Measurements from ENCODE around the gene PRRT1B.

- TF ChIP-seq FOXP2 (optimal IDR thresholded peaks at IDR 0.05; ENCODE audit: borderline replicate concordance, extremely low read depth, extremely low read length, insufficient read depth) (no peak), REST (IDR thresholded peaks at IDR 0.05; ENCODE audit: insufficient read depth in 1 of 2, low read depth in 2 of 2, low read length in 2 of 2) (no peak), SIN3A (IDR thresholded peaks at IDR 0.05; ENCODE audit: borderline replicate concordance, insufficient read depth, low read length) (no peak), TAF1 (IDR thresholded peaks at IDR 0.05; ENCODE audit: borderline replicate concordance, insufficient read depth, low read length) (no peak), POLR2AphosphoS5 (IDR thresholded peaks at IDR 0.05; ENCODE audit: low read depth, low read length) (no peak)
These were observed 38.0 kb downstream of the PRRT1B start for GRCh38 chr9:131583337-131583645.
